Bronchial epithelial cell (primary cell): ENCODE data around the gene VTI1A. TPM values are rescaled to one million over a fixed set of nuclear protein-coding genes. Genes with fewer than 3 reads are reported as not detected.
"Not testable (repeated sequence)": the region's sequence is repeated elsewhere in the genome, so short reads cannot be mapped to it uniquely, and the experiment has no call there.

Source experiments
- DNase-seq: peaks from one replicate; pipeline ENCODE4 v3.0.0-alpha.2; 2010; ENCODE audit warnings: low read depth
- FAIRE-seq: peaks from 2 replicates; lab custom pipeline; 2011; peaks lifted over from hg19 to GRCh38; lab: Jason Lieb, UNC
- H3K27me3 ChIP-seq: 2 replicates; pipeline ENCODE4 v1.5.1; 2011; ENCODE audit warnings: low read length; ENCODE audit not compliant: control insufficient read depth, insufficient read depth
- H3K36me3 ChIP-seq: 2 replicates; pipeline ENCODE4 v1.5.1; 2011; ENCODE audit warnings: low read length; ENCODE audit not compliant: control insufficient read depth, insufficient read depth
- H3K4me3 ChIP-seq: 2 replicates; pipeline ENCODE4 v1.5.1; 2011; ENCODE audit warnings: mild to moderate bottlenecking, low read depth, low read length, control low read depth
- total RNA-seq: library from RNA; depleted of rRNA; stranded (reverse); fragments of >200 nt; gene quantifications from 2 replicates; pipeline ENCODE4 v1.2.1, GENCODE V29; 2014
- TF ChIP-seq, protein P1 (sequence below): IDR thresholded peaks from 2 replicates; pipeline ENCODE4 v1.5.1; 2011; ENCODE audit warnings: mild to moderate bottlenecking, moderate library complexity, low read length, control low read depth, inconsistent platforms; ENCODE audit not compliant: insufficient read depth, severe bottlenecking

VTI1A gene
- 36.6 and 42.4 TPM in 2 replicates for total RNA-seq

- Histone ChIP-seq H3K27me3 (no peaks in the 10 kb centered on the region), H3K4me3 (peak within 1 kb of the TSS; percentile 97), H3K36me3 (peaks cover 4% of the 10 kb centered on the region)
- DNase-seq (peak; percentile 70), FAIRE-seq (no peak)
- TF ChIP-seq, protein P1, sequence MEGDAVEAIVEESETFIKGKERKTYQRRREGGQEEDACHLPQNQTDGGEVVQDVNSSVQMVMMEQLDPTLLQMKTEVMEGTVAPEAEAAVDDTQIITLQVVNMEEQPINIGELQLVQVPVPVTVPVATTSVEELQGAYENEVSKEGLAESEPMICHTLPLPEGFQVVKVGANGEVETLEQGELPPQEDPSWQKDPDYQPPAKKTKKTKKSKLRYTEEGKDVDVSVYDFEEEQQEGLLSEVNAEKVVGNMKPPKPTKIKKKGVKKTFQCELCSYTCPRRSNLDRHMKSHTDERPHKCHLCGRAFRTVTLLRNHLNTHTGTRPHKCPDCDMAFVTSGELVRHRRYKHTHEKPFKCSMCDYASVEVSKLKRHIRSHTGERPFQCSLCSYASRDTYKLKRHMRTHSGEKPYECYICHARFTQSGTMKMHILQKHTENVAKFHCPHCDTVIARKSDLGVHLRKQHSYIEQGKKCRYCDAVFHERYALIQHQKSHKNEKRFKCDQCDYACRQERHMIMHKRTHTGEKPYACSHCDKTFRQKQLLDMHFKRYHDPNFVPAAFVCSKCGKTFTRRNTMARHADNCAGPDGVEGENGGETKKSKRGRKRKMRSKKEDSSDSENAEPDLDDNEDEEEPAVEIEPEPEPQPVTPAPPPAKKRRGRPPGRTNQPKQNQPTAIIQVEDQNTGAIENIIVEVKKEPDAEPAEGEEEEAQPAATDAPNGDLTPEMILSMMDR = peak; percentile 59
Measured at GRCh38 chr10:112446855-112447619, at the start of gene VTI1A, which contains the start of gene ZDHHC6. Gene VTI1A (plus strand): TSS chr10:112447215. CDS start chr10:112447374, 159 bp downstream. Gene ZDHHC6 (minus strand): TSS chr10:112446914. CDS start chr10:112445436, 1,478 bp downstream.

DNA sequence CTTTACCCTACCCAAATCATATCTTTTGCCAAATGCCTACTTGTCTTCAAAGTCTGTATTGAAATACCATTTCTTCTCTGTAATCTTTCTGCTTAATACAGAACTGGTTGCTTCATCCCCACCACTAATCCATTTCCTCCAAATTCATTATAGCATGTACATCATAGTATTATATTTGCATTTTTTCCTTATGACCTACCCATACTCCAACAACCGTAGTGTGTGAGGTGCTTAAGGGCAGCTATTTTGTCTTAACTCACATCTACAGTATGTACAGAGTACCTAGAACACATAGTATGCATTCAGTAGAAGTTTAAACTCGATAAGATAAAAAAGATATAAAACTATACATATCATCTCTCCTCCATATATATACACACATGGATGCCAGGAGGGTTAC is 49.4 kb upstream of the VTI1A start:
- no peak overlapping the region for H3K4me3 ChIP-seq
- no peak for DNase-seq
- no peak for FAIRE-seq
- no peaks in the 10 kb centered on the region for H3K36me3 ChIP-seq
- H3K27me3 ChIP-seq = no peaks in the 10 kb centered on the region
- TF ChIP-seq, protein P1 = no peak

DNA sequence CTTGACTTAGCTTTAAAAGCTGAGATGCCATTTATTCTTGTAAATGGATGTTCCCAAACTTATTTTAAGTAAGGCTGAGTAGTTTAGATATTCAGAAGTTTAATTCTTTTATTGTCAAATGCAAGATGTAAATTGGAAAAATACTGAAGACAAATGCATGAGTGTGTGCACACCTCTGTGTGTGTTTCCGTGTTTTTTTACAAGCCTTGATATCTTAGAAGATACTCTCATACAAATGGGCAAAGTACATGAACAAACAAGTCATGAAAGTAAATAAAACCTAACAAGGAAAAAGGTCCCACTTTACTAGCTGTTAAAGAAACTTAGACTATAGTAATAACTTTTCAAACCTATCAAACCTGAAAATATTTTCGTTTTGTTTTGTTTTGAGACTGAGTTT is 44.1 kb upstream of the VTI1A start:
- TF ChIP-seq, protein P1 = no peak
- FAIRE-seq (no peak), DNase-seq (no peak)
- Histone ChIP-seq H3K36me3 (no peaks in the 10 kb centered on the region), H3K27me3 (no peaks in the 10 kb centered on the region), H3K4me3 (no peak overlapping the region)

DNA sequence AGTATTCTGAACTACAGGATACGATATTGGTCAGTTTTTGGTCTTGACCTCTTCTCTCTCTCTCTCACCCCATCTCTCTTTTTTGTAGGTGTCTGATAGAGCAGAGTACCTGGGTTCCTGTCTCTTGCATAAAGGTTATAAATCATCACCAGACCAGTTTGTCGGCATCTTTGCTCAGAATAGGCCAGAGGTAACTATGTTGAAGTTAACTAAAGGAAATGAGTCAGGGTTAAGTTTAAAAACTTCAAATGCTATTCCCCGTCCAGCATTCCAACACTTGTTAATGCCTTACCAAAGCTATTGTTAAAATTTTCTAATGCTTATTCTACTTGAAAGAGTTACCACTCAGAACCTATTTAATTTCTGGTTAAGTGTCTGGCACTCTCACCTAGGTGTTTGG is 42.4 kb upstream of the VTI1A start:
- H3K36me3 ChIP-seq = no peaks in the 10 kb centered on the region
- H3K4me3 ChIP-seq = no peak overlapping the region
- FAIRE-seq (no peak), DNase-seq (peak; percentile 84)
- H3K27me3 ChIP-seq = no peaks in the 10 kb centered on the region
- TF ChIP-seq, protein P1 = no peak

GRCh38 chr10:112406806-112407205 is 40.2 kb upstream of the VTI1A start:
- H3K36me3 ChIP-seq, H3K27me3 ChIP-seq, FAIRE-seq, DNase-seq, H3K4me3 ChIP-seq: not testable (repeated sequence)

DNA sequence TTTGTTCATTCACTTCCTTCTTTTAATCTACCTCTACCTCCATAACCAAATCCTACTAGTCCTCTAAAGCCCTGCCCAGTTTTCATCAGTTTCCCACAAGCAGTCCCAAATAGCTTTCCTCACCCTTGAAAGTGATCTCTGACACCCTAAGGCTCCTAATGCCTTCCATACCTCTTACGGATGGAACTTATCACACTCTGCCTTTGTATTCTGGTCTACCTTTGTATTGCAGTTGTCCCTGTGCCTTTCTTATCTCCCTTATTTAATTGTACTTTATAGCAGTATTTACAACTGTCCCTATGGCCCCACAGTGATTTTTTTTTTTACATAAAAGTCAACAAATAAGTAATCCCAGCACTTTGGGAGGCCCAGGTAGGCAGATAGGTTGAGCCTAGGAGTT is 39.3 kb upstream of the VTI1A start:
- FAIRE-seq = no peak
- H3K4me3 ChIP-seq = no peak overlapping the region
- TF ChIP-seq, protein P1 = no peak
- H3K36me3 ChIP-seq = no peaks in the 10 kb centered on the region
- H3K27me3 ChIP-seq = no peaks in the 10 kb centered on the region
- no peak for DNase-seq
